HL-60 (cell line): ENCODE data around the gene KLHL22.

ENCODE experiments used
- DNase-seq, 2 experiments: peaks; one replicate each; pipeline ENCODE4 v3.0.0-alpha.2; 2010 to 2020; ENCODE audit warnings: low read depth in 1 of 2, low spot score in 1 of 2
- H3K27ac ChIP-seq: fragments of 250-450 bp; sonication (Bioruptor Pico); replicated peaks from 2 replicates; pipeline ENCODE4 v1.5.1; 2020; ENCODE audit warnings: mild to moderate bottlenecking, moderate library complexity
- H3K27me3 ChIP-seq: fragments of 250-450 bp; sonication (Bioruptor Pico); 2 replicates; pipeline ENCODE4 v1.5.1; 2021; ENCODE audit warnings: mild to moderate bottlenecking, moderate library complexity; ENCODE audit not compliant: insufficient read depth, poor library complexity, severe bottlenecking
- H3K4me3 ChIP-seq: replicated peaks from 2 replicates; pipeline ENCODE4 v1.5.1; 2011; ENCODE audit warnings: mild to moderate bottlenecking, control low read depth, low read length; ENCODE audit not compliant: insufficient read depth
- GABPA ChIP-seq: IDR thresholded peaks from 2 replicates; pipeline ENCODE4 v1.6.1; 2012; ENCODE audit warnings: low read depth
- POLR2AphosphoS5 ChIP-seq: IDR thresholded peaks from 2 replicates; pipeline ENCODE4 v1.6.1; 2012; ENCODE audit warnings: low read depth
- REST ChIP-seq: IDR thresholded peaks from 2 replicates; pipeline ENCODE4 v1.6.1; 2012; ENCODE audit warnings: low read depth; ENCODE audit not compliant: insufficient replicate concordance
- SPI1 ChIP-seq: IDR thresholded peaks from 2 replicates; pipeline ENCODE4 v1.6.1; 2012; ENCODE audit warnings: low read depth, mild to moderate bottlenecking, borderline replicate concordance
- TF ChIP-seq, protein P1 (sequence below): IDR thresholded peaks from one replicate; pipeline ENCODE4 v1.5.1; 2011; ENCODE audit warnings: low read length, control low read depth, inconsistent platforms; ENCODE audit not compliant: insufficient read depth

Gene KLHL22

DNA sequence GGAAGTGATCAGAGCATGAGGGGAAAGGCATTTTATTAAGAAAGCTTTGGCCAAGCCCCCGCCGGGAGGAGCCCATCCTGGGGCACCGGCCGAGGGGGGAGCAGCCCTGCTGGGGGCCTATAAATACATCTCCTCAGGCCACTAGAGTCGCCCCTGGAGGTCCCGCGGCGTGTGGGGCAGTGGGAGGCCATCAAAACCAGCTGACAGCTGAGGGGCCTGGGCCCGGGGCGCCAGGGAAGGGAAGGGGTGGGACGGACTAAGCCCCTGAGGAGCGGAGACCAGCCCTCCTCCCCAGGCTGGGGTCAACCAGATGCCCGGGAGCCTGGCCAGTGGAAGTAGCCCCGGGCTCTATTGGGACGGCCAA, 71.0 kb downstream of the KLHL22 start:
- no peak for DNase-seq
- Histone ChIP-seq H3K4me3 (no peak overlapping the region), H3K27me3 (peaks cover 28% of the 10 kb centered on the region), H3K27ac (no peak overlapping the region)
- TF ChIP-seq POLR2AphosphoS5 (no peak), REST (no peak), GABPA (no peak), SPI1 (no peak)
- TF ChIP-seq, protein P1, sequence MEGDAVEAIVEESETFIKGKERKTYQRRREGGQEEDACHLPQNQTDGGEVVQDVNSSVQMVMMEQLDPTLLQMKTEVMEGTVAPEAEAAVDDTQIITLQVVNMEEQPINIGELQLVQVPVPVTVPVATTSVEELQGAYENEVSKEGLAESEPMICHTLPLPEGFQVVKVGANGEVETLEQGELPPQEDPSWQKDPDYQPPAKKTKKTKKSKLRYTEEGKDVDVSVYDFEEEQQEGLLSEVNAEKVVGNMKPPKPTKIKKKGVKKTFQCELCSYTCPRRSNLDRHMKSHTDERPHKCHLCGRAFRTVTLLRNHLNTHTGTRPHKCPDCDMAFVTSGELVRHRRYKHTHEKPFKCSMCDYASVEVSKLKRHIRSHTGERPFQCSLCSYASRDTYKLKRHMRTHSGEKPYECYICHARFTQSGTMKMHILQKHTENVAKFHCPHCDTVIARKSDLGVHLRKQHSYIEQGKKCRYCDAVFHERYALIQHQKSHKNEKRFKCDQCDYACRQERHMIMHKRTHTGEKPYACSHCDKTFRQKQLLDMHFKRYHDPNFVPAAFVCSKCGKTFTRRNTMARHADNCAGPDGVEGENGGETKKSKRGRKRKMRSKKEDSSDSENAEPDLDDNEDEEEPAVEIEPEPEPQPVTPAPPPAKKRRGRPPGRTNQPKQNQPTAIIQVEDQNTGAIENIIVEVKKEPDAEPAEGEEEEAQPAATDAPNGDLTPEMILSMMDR = no peak

DNA sequence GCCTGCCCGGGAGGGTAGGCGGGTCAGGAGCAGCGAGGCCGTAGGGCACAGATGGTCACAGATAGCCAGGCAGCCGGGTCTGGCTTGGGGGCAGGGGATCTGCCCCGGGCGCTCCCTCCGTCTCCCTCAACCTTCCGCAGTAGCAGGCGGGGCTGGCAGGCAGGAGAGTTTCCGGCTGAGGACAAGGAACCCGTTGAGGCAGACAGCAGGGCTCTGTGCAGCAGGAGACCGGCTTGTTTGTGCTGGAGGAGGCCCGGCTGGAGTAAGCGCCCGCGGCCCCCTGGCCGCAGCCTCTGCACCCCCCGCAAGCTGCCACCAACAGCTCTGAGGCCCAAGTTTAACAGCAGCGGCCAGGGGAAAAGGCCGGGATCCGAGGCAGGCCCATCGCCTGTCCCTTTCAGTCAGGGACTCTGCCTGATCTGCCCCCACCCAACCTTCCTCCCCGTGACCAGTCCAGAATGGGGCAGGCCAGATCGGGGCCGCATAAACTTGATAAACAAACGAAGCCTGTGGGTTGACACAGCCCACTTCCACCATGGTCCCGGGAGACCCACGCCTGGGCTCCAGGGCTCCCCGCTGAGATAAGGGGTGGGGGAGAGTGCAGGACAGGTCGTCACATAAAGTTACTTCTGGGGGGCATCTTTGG, 71.6 kb downstream of the KLHL22 start:
- no peak overlapping the region for H3K27ac ChIP-seq
- DNase-seq = no peak
- TF ChIP-seq GABPA = no peak
- TF ChIP-seq POLR2AphosphoS5 = no peak
- TF ChIP-seq SPI1 = no peak
- TF ChIP-seq REST = no peak
- TF ChIP-seq, protein P1 = no peak
- H3K4me3 ChIP-seq = no peak overlapping the region
- peaks cover 27% of the 10 kb centered on the region for H3K27me3 ChIP-seq

- no peak overlapping the region for H3K27ac ChIP-seq
- no peak for TF ChIP-seq POLR2AphosphoS5
- TF ChIP-seq, protein P1 = no peak
- TF ChIP-seq GABPA = no peak
- no peak for TF ChIP-seq REST
- TF ChIP-seq SPI1 = no peak
These were observed 72.3 kb downstream of the KLHL22 start for GRCh38 chr22:20423008-20423905.

More at GRCh38 chr22:20423008-20423905, 72.3 kb downstream of the KLHL22 start:
- no peak for DNase-seq
- Histone ChIP-seq H3K27me3 (peaks cover 19% of the 10 kb centered on the region), H3K4me3 (no peak overlapping the region)
